Activated T-helper 1 cell treated with anti-CD3 and anti-CD28 coated beads, Interleukin-2, amount 50 U/mL, for 16 hours (primary cell): ENCODE measurements around the gene TPRKB.
"Not testable (repeated sequence)": the region's sequence is repeated elsewhere in the genome, so short reads cannot be mapped to it uniquely, and the experiment has no call there.

Source experiments
- DNase-seq, 2 donors: peaks; one replicate each; pipeline ENCODE4 v3.0.0-alpha.2; 2020; ENCODE audit warnings: low read depth in 1 of 2, low spot score in 1 of 2

Gene TPRKB

GRCh38 chr2:73700661-73701447 is 36.3 kb downstream of the TPRKB start:
- no peak for DNase-seq

- DNase-seq: no peak
Observed at GRCh38 chr2:73700131-73700611, 37.0 kb downstream of the TPRKB start.

- DNase-seq: no peak
Observed at GRCh38 chr2:73699437-73699836, 37.7 kb downstream of the TPRKB start.

GRCh38 chr2:73698101-73698500 is 39.0 kb downstream of the TPRKB start:
- DNase-seq: no peak

GRCh38 chr2:73697606-73698005 is 39.5 kb downstream of the TPRKB start:
- no peak for DNase-seq

DNA sequence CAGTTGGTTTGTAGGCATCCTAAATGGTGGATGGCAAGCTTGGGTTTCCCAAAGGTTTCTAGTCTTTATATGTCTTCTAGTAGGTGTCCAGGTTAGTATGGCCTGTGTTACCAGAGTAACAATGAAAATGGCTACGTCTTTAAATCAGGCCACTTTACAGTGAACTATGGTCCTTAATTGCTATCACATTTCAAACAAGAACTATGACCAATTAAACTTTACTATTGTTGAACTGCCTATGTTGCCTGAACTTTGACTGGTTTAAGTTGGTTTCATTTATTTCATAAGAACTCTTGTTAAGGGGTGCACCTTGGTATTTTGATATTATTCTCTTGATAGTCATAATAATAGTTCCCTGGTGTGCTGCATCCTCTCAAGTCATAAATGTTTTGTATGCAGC is 40.2 kb downstream of the TPRKB start:
- not testable (repeated sequence) for DNase-seq

GRCh38 chr2:73696521-73696920 is 40.6 kb downstream of the TPRKB start:
- not testable (repeated sequence) for DNase-seq

DNA sequence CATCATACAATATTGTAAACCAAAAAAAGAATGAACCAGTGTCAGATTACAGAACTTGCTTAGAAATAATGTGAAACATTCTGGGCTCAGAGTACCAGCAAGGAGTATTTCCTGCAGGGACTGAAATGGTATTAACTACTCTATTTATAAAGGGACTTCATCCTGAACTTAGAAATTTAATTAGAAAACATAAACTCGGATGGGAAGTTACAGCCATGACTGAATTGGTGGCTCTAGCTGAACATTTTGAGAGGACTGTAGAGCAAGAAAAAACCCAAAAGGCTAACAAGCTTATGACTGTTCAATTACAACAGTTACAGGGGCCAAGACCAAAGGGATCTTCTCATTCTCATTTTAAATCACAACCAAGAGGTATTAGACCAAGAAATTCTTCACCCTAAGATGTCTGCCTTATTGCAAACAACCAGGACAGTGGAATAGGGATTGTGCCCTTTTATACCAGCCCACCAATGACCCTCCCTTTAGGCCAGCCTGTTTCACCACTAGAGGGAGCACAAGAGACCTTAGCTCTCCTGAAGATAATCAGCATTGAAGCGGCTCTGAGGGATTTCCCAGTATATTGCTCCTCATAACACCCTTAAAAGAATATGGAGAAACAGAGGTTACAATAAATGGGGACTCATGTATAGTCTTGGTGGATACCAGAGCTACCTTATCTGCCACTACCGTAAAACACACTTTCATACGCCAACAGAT is 46.6 kb downstream of the TPRKB start:
- DNase-seq: not testable (repeated sequence)

- DNase-seq: not testable (repeated sequence)
Observed at GRCh38 chr2:73688494-73688893, 48.7 kb downstream of the TPRKB start.

DNA sequence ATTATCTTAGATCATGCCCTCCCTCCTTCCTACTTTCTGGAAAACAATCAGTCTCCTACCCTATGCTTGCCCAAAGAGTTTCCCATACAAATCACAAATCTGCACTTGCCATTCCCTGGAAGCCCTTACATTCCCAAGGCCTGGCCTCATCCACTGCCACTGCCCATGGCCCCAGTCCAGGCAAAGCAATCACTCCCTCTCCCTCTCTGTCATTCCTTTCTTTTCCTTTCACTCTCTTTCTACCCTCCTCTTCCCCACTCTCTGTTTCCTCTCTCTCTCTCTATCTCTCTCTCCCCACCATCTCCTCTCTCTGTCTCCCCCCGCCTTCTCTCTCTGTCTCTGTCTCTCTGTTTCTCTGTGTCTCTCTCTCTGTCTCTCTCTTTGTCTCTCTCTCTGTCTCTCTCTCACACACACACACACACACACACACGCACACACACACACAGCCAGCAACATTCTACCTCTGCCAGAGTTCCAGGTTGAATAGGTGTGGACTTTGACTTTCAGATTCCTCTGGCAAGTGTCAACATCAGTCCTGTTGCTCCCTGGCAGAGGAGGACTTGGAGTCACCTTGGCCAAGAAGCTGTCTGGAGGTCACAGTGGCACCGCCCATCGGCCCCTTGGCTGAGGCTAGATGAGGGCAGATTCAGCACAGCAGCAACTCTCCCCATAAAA is 51.2 kb downstream of the TPRKB start:
- DNase-seq: no peak

DNA sequence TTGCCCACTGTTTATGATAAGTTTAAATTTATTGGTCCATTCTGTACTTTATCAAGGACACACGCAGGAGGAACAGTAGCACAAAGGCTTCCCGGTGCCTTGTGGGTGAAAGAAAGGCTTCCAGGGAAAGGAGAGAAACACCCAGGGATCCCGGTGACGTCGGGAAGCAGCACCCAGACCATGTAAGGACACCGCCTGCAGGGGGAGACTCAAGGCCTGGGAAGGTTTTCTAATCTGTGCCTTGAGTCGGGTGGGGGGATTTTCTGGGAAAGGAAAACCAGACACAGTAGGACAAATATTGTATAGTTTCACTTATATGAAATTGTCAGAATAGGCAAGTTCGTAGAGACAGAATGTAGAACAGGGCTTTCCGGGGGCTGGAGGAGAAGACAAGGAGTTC is 52.2 kb downstream of the TPRKB start:
- DNase-seq: not testable (repeated sequence)

GRCh38 chr2:73684325-73684724 is 52.8 kb downstream of the TPRKB start:
- not testable (repeated sequence) for DNase-seq

GRCh38 chr2:73679951-73680571 is 57.1 kb downstream of the TPRKB start:
- not testable (repeated sequence) for DNase-seq
